GM18505 (cell line): ENCODE results near the gene GSX2.
"Not testable (repeated sequence)": the region's sequence is repeated elsewhere in the genome, so short reads cannot be mapped to it uniquely, and the experiment has no call there.

Experiments used
- ATAC-seq: cut with Tn5 transposase; IDR thresholded peaks from one replicate; pipeline ENCODE4 v1.9.1; 2021; ENCODE audit not compliant: unreplicated experiment
- POLR2A ChIP-seq: IDR thresholded peaks from 4 replicates; pipeline ENCODE4 v1.6.1; 2011; ENCODE audit warnings: borderline replicate concordance; ENCODE audit not compliant: insufficient read depth, insufficient read length; ENCODE audit errors: extremely low read depth

The GSX2 gene

DNA sequence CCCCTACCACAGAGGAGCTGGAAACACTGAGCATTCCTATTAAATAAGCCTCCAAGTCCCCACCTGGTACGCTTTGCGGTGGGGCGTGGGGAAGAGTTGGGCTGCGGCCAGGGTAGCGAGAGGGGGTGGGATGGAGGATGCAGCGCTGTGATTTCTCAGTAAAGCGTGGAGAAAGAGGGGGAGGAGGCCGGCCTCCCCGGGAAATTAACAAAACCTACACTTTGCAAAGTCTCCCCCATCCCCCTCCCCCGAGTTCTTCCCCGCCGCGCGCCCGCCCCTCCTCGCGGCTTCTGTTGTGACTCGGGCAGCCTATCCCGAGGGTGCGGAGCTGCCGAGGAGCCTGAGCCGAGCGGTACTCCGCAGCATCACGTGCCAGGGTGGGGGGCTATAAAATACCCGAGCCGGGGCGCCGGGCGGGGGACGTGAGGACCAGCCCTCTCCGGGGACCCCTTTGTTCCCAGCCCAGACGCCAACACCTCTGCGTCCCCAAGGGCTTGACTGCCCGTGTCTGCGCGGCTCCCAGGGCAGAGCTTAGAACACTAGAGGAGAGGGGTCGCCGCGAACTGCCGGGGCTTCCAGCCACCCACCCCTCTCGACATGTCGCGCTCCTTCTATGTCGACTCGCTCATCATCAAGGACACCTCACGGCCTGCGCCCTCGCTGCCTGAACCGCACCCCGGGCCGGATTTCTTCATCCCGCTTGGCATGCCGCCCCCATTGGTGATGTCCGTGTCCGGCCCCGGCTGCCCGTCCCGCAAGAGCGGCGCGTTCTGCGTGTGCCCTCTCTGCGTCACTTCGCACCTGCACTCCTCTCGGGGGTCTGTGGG lies at the start of gene GSX2:
TSS of gene GSX2 (plus strand) at position 416 of the 827 bp plus-strand sequence. CDS start at position 598, 182 bp downstream.
- ATAC-seq: no peak
- no peak for TF ChIP-seq POLR2A

DNA sequence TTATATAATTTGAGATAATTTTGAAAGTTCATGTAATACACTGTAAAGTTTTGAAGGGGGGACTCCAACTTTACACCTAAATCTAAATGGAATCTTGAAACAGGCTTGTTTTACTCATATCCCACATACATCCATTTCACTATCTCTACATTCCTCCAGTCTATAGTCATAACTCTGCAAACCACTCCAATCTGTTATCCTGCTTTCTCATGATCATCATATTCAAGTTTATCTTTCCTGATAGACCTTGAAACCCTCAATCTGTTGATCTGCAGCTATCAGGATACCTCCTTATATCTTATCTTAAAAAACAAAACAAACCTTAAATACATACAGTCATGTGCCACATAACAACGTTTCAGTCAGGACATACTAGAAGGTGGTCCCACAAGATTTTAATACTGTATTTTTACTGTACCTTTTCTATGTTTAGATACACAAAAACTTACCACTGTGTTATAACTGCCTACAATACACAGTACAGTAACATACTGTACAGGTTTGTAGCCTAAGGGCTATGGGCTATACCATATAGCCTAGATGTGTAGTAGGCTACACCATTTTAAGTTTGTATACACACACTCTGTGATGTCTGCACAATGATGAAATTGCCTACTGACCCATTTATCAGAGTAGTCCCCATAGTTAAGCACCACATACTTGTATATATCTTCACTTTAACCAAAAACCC lies 49.6 kb upstream of the GSX2 start:
- ATAC-seq: no peak
- TF ChIP-seq POLR2A: no peak

DNA sequence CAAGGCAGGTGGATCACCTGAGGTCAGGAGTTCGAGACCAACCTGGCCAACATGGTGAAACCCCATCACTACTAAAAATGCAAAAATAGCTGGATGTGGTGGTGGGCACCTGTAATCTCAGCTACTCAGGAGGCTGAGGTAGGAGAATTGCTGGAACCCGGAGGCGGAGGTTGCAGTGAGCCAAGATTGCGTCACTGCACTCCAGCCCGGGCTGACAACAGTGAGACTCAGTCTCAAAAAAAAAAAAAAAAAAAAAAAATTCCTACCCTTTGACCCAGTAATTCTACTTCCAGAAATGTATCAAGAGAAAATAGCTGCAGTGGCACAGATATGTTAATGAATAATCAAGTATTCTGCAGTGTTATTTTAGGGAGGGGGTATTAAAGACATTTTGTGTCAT lies 46.6 kb upstream of the GSX2 start:
- not testable (repeated sequence) for ATAC-seq

DNA sequence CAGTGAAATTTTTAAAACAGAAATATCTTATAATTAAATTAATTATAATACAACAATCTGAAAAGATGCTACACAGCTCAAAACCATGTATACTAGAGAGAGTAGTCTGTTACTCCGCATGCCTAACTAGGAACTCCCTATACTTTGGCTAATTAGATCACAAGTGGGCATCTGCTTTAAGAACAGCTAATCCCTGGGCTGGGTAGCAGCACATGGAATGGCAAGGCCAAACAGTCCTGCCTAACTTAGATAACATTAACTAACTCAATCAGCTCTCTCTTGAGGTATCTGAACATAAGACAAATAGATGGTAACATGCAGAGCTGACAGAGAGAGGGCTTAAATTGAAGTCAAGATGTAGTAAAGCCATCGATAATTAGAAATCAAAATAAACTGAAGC lies 45.5 kb upstream of the GSX2 start:
- TF ChIP-seq POLR2A: no peak
- ATAC-seq: no peak

DNA sequence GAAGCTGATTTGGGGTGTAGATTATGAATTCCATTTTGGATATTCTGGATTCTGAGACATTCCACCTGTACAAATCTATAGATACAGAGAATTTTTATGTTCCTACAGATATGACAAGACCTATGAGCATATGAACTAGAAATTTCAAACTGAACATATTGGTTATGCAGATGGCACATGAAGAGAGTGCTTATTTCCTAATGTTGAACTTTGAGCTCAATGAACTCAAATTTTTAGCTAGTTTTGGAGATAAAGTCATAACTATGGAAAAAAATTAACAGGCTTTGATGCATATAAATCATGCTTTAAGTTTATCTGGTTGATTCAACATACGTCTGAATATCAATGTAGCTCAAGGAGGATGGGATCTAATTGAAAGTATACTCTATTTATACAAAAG lies 44.5 kb upstream of the GSX2 start:
- no peak for ATAC-seq
- no peak for TF ChIP-seq POLR2A

DNA sequence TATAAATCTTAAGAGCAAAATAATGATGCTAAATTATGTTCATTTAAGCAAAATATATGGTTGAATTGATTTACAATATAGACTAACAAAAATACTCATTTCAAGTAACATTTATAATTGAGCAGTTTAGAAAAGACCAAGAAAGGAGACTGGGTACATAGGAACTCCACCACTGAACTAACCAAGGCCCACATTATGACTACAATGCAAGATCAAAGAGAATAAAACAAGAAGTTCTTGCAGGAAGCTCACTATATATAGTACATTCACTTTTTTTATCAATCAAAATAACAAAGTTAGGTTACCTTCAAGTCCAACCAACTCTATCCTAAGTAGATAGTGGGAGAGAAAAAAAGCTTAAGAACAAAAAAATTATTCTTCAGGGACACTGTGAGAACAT lies 43.6 kb upstream of the GSX2 start:
- ATAC-seq: no peak
- no peak for TF ChIP-seq POLR2A

DNA sequence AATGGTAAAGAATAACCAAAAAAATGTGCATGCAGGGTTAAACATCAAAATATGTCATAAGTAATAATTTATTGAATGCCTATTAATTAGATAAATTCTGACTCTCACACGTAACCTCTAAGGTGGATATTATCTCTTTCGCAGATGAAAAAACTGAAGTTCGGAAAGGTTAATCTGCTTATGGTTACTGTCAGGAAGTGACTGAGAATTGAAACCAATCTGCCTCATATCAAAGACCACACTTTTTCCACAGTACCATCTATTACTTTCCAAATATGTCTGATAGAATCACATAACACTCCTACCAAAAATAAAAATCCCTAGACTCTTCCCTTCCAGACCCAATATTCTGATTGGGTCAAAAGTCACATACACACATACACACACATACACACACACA lies 41.8 kb upstream of the GSX2 start:
- no peak for TF ChIP-seq POLR2A
- ATAC-seq: no peak

DNA sequence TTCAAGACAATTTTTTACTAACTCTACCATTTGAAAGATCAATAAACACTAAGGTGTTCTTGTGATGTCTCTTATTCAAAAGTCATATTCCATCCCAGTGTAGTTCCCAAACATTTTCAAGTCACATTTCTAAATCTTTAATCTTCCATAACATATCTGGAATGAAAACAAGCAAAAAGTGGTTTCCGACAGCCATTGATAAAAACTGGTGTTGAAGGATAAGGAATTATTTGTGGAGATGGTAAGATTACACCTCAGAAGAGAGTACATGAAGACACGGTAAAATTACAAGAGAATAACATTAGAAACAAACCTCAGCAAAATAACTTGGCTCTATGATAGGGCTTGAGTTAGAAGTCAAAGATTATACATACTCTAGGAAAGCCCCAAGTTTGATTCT lies 39.8 kb upstream of the GSX2 start:
- no peak for TF ChIP-seq POLR2A
- ATAC-seq: no peak

DNA sequence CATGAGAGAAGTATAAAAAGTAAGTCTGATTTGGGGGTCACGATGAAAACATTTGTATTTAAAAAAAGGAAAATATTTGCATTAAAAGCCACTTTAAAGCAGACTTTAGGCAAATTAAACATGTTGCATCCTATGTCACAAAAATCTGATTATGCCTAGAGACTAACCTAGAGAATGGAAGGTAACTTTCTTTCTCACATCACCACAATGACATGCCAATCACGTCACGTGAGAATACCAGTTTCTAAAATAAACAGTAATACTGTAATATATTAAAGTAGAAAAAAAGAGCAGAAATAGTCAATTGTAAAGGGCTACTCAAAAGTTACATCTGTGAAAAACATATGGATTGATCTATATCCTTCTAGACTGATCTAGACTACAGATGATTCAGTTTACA lies 38.9 kb upstream of the GSX2 start:
- no peak for ATAC-seq
- no peak for TF ChIP-seq POLR2A

DNA sequence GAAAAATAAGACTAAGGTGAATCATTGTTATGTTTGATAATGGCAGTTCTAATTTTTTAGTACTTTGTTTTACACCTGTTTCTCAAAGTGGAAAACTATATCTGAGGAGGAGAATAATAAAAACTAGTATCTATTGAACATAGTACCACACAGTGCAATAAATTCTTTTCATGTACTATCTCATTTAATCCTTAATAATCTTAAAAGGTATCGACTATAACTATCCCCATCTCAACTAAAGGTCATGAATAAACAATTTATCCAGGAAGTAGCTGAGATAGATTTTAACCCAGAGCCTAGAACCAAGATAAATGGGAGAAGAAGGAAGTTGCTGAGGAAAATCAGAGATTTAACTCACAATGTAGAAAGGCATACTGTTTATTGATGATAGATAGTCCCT lies 38.1 kb upstream of the GSX2 start:
- TF ChIP-seq POLR2A: no peak
- ATAC-seq: no peak

DNA sequence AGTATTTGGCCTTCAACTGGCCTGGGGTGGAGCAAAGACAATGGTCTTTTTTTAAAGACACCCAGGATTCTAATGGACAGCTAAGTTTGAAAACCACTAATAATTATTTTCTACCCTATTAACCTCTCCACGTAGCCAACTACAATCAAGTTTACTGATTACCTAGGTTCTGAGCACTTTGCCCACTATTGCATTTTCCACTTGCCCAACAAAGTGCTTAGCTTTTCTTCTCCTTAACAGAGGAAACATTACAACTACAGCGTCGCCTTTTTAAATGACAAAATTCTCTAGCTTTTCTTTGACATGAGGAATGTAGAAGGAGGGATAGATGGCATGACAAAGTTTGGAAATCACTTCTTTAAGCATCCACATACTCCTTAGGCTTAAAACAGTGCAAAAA lies 37.6 kb upstream of the GSX2 start:
- ATAC-seq: no peak
- TF ChIP-seq POLR2A: no peak

DNA sequence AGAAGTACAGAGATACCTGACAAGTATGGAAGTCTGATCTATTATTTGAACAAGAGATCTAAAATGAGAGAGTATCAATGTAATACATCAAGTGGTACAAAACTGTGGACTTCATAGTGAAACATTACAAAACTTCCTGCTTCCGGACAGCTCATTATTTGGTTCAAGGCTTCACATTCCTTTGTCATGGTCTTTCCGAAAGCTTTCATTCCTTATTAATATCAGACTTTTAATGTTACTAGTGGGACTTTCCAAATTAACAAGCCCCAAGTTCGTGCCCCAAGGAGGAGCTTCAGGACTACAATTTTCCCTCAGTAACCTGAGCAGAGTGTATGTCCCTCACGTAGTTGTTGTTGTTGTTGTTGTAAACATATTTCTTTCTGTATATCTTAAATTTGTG lies 36.7 kb upstream of the GSX2 start:
- no peak for ATAC-seq
- TF ChIP-seq POLR2A: no peak

DNA sequence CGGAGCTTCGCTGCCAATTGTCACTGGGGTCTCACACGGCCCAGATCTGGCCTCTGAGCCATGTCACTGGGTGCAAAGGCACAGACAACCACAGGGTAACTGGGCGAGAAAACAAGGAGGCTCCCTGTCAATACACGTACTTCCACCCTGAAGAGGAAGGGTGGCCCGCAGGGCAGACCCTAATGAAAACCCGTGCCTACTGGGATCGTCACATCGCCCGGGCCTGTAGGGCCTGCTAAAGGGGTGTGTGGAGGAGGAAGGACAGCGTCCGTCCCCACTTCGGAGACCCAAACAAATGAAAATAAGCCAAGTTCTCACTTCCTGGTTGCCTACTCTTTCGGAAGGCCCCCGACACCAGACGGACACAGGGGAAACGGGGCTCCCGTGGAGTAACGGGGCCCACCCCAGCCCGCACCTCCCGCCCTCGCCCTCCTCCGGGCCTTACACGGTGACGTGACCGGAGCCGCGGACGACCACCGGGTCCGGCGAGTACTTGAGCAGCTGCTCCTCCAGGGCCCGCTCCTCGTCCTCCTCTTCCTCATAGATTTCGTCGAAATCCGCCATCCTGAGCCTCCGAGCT lies 36.1 kb upstream of the GSX2 start:
- no peak for TF ChIP-seq POLR2A
- peak; percentile 37 for ATAC-seq

DNA sequence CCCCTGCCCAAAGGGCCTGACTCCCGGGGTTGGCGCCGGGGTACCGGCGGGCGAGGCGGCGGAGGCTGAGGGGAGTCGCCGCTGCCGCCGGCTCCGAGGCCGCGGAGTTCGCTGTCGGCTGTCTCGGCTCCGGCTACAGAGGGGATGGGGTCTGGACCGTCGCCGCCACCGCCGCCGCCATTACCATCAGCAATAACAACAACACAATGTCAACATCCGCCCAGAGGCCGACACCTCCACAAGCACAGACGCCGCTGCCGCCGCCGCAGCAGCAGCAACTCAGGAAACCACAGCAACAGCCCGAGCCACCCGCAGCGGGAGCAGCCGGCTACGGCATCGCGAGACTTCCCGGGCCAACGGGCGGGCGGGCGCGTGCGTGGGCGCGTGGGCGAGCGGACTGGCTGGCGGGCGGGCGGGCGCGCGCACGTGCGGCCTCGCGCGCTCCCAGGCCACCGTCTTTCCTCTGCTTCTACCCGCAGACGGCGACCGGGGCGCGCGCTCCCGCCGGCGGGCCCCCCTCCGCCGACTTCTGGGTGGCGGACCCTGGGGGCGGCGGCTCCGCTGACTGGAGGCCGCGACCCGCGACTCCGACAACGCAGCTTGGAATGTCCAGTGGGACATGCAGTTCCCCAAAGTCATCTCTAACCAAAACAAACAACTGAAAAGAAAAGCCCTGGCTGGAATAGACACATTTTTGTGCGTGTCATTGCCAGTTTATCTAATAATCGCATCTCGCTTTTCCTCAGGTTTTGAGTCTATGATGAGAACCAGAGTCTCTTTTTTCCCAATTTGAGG lies 35.4 kb upstream of the GSX2 start, which contains the start of gene CHIC2:
TSS of gene CHIC2 (minus strand) at position 289 of the 795 bp plus-strand sequence. CDS start 305 bp downstream, outside the sequence.
- TF ChIP-seq POLR2A: peak; percentile 95
- ATAC-seq: peak; percentile 94
